K562 (cell line): Measurements from ENCODE around the gene RNF123. TPM values are rescaled to one million over a fixed set of nuclear protein-coding genes. Genes with fewer than 3 reads are reported as not detected.
A peak's percentile ranks its signal among the peaks of the same experiment; 100 is the strongest.

ENCODE experiments used
- ATAC-seq: fragments of 200-7000 bp; cut with Tn5 transposase; 3 replicates; pipeline ENCODE4 v1.9.1; 2020; ENCODE audit warnings: moderate library complexity
- BruUV-seq: library from RNA; stranded (reverse); fragments of 400-500 nt; replicated peaks from 2 replicates; lab custom pipeline; 2021; lab: Mats Ljungman, UMichigan
- CTCF ChIA-PET: fragments of 300-600 bp; formaldehyde crosslinking; extraction: SDS; loops from one replicate; lab custom pipeline; 2021; ENCODE audit warnings: low intra/inter-chr PET ratio; lab: Yijun Ruan, JAX
- POLR2A ChIA-PET: fragments of 300-600, 350-650 bp; sonication (Branson Sonifier 250); formaldehyde crosslinking; extraction: SDS; loops from one replicate; lab custom pipeline; 2021; ENCODE audit warnings: antibody characterized with exemption, inconsistent platforms; lab: Yijun Ruan, JAX
- DNase-seq, 4 experiments: peaks; one replicate each; pipeline versions ENCODE4 v3.0.0 to v3.0.0-alpha.2; 2011 to 2018; ENCODE audit warnings: low spot score in 3 of 4, mixed read lengths in 3 of 4; ENCODE audit errors: extremely low read depth in 1 of 4
- FAIRE-seq: peaks from 2 replicates; lab custom pipeline; 2011; peaks lifted over from hg19 to GRCh38; lab: Jason Lieb, UNC
- H2AFZ ChIP-seq: 2 replicates; pipeline ENCODE4 v1.6.0; 2011; ENCODE audit warnings: low read depth, low read length, control low read depth, inconsistent platforms
- H3K27ac ChIP-seq: fragments of 200-600 bp; 3 replicates; pipeline ENCODE4 v1.8.0; 2011; ENCODE audit warnings: low read depth, mild to moderate bottlenecking, control low read depth, inconsistent platforms, low read length, moderate library complexity, mixed read lengths; ENCODE audit errors: extremely low read depth
- H3K27me3 ChIP-seq, 2 experiments: fragments of 300-600 bp in 1 of 2; 2 replicates in 1 of 2; 3 replicates in 1 of 2; pipeline versions ENCODE4 v1.6.0 to v1.8.0; 2011; ENCODE audit warnings: inconsistent platforms in 2 of 2, low read length in 2 of 2, mild to moderate bottlenecking in 1 of 2, mixed read lengths in 1 of 2, moderate library complexity in 1 of 2; ENCODE audit not compliant: control insufficient read depth in 2 of 2, insufficient read depth in 2 of 2
- H3K36me3 ChIP-seq: fragments of 300-600 bp; 3 replicates; pipeline ENCODE4 v1.8.0; 2011; ENCODE audit warnings: mild to moderate bottlenecking, low read length, inconsistent platforms; ENCODE audit not compliant: control insufficient read depth, insufficient read depth
- H3K4me1 ChIP-seq, 2 experiments: fragments of 200-600 bp in 1 of 2; replicated peaks in 1 of 2; 2 replicates in 1 of 2; 3 replicates in 1 of 2; pipeline versions ENCODE4 v1.5.1 to v1.8.0; 2011; ENCODE audit warnings: inconsistent platforms in 2 of 2, low read length in 2 of 2, mild to moderate bottlenecking in 1 of 2, mixed read lengths in 1 of 2, moderate library complexity in 1 of 2; ENCODE audit not compliant: control insufficient read depth in 2 of 2, insufficient read depth in 2 of 2
- H3K4me2 ChIP-seq: 2 replicates; pipeline ENCODE4 v1.6.1; 2011; ENCODE audit warnings: low read length, control low read depth, inconsistent platforms, mixed read lengths; ENCODE audit not compliant: insufficient read depth
- H3K4me3 ChIP-seq: fragments of 200-600 bp; sonication (generic), shearing (Covaris generic); 2 replicates; pipeline ENCODE4 v1.5.1; 2016; ENCODE audit warnings: control low read depth, inconsistent platforms
- H3K79me2 ChIP-seq: fragments of 200-600 bp; 3 replicates; pipeline ENCODE4 v1.8.0; 2011; ENCODE audit warnings: low read length, inconsistent platforms; ENCODE audit not compliant: control insufficient read depth, insufficient read depth
- H3K9ac ChIP-seq, 2 experiments: 2 replicates each; pipeline versions ENCODE4 v1.6.0 to v1.6.1; 2011; ENCODE audit warnings: low read depth in 2 of 2, low read length in 2 of 2, control low read depth in 1 of 2, inconsistent platforms in 1 of 2, mild to moderate bottlenecking in 1 of 2, mixed read lengths in 1 of 2; ENCODE audit not compliant: insufficient read depth in 1 of 2
- H3K9me1 ChIP-seq: one replicate; pipeline ENCODE4 v1.6.0; 2011; ENCODE audit warnings: inconsistent platforms, mild to moderate bottlenecking, low read length, moderate library complexity; ENCODE audit not compliant: control insufficient read depth, insufficient read depth
- H3K9me3 ChIP-seq: replicated peaks from 2 replicates; pipeline ENCODE4 v1.5.1; 2011; ENCODE audit warnings: low read depth, low read length, inconsistent platforms; ENCODE audit not compliant: control insufficient read depth, insufficient read depth
- H4K20me1 ChIP-seq: replicated peaks from 2 replicates; pipeline ENCODE4 v1.6.1; 2011; ENCODE audit warnings: low read length, inconsistent platforms, mixed read lengths; ENCODE audit not compliant: control insufficient read depth, insufficient read depth
- POLR2A ChIP-seq: fragments of 450-650 bp; conservative IDR thresholded peaks from 2 replicates; pipeline ENCODE4 v1.6.1; 2016
- POLR2G ChIP-seq: fragments of 200-400 bp; formaldehyde crosslinking; IDR thresholded peaks from 2 replicates; pipeline ENCODE4 v1.6.1; 2017; ENCODE audit warnings: low read depth, mild to moderate bottlenecking, antibody characterized with exemption, low read length, moderate library complexity
- RBFOX2 ChIP-seq: fragments of 200-400 bp; formaldehyde crosslinking; IDR thresholded peaks from 2 replicates; pipeline ENCODE4 v1.6.1; 2017; ENCODE audit warnings: low read depth, mild to moderate bottlenecking, low read length, moderate library complexity
- ZC3H4 ChIP-seq: sonication (generic); formaldehyde crosslinking; IDR thresholded peaks from 2 replicates; pipeline ENCODE4 v1.9.0; 2021; ENCODE audit warnings: missing genetic modification reagents, borderline replicate concordance
- ZNF699 ChIP-seq: fragments of 250-450 bp; sonication (Bioruptor Pico); IDR thresholded peaks from 2 replicates; pipeline ENCODE4 v1.8.0; 2021; ENCODE audit warnings: mild to moderate bottlenecking, moderate library complexity; ENCODE audit not compliant: insufficient replicate concordance
- WGBS: fragments of 100-300 bp; shearing (Covaris generic); methylation state at CpG from one replicate; pipeline ENCODE4 v1.1.6; 2016; ENCODE audit warnings: low coverage, mixed read lengths; ENCODE audit not compliant: insufficient coverage; ENCODE audit errors: missing lambda C conversion rate; 5-methylcytosine and 5-hydroxymethylcytosine counted together
- in situ Hi-C: fragments of 300-500 bp; cut with MboI; formaldehyde crosslinking; loops from 4 replicates; pipeline ENCODE4 v1.15.0; 2018; ENCODE audit warnings: inconsistent platforms, mixed read lengths
- intact Hi-C: fragments of 100-400 bp; cut with micrococcal nuclease; formaldehyde crosslinking; loops from 2 replicates; pipeline ENCODE4 v1.14.2; 2022
- polyA plus RNA-seq, 8 experiments: library from polyadenylated mRNA; depleted of rRNA in 4 of 8; stranded (reverse) in 5 of 8; unstranded in 3 of 8; fragments of >200 nt; fragmentation: Nextera tagmentation in 2 of 8; fragmentation: Illumina TruSeq in 1 of 8; extraction: Ambion mirVana in 2 of 8; extraction: Trizol in 1 of 8; gene quantifications; 2 replicates each; pipeline versions ENCODE4 v1.2.1 to v1.2.3, GENCODE V29; 2011 to 2014; ENCODE audit warnings: inconsistent platforms in 1 of 8, missing spikeins in 1 of 8
- total RNA-seq, 7 experiments: library from RNA; depleted of rRNA in 6 of 7; stranded (reverse); fragments of >200 nt in 6 of 7; fragmentation: Illumina TruSeq in 2 of 7; extraction: Trizol in 2 of 7; gene quantifications; 2 replicates each; pipeline versions ENCODE4 v1.2.1 to v1.2.3, GENCODE V29; 2011 to 2021; ENCODE audit warnings: low replicate concordance in 1 of 7

The RNF123 gene
- total and polyA plus RNA-seq, 9 of the 15 experiments (the other 6 are each of a cell fraction or from before 2014, with no cell fraction given), result 8.7 to 53.1 (median 17.5) TPM

DNA sequence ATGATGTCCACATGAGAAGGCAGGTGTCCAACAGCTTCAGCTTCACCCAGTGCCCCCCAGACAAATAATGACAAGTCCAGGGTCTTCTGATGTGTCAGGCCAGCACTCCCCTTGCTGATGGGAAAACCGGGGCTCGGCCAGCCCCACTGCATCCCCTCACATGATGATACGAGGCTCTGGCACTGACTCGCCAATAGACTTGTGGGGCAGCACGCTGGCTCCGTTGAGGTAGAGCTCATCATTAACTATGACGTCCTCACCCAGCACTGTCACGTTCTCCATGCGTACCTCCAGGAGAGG lies 32.2 kb downstream of the RNF123 start:
- ATAC-seq, result no peak
- H3K9me3 ChIP-seq, result no peaks in the 10 kb centered on the region
- H3K9ac ChIP-seq, result no peak overlapping the region; a peak in 1 of 4 replicates
- intact Hi-C loops, result loop anchor here (5.0 kb wide), 1 partner anchor 116 kb away; no protein-coding TSS in a partner anchor
- POLR2A ChIA-PET, result interaction anchor here (0.7 kb wide), 1 partner anchor 14 kb away, joined by 3 read pairs; no protein-coding TSS in a partner anchor
- FAIRE-seq, result no peak
- H4K20me1 ChIP-seq, result 0 out of 2 replicates have a peak, but pooled peaks cover 3% of the 10 kb centered on the region
- peaks cover 12% of the 10 kb centered on the region for H3K79me2 ChIP-seq
- CTCF ChIA-PET, result no interaction called here
- H2AFZ ChIP-seq, result no peak overlapping the region
- H3K4me2 ChIP-seq, result no peak overlapping the region
- H3K4me3 ChIP-seq, result no peak overlapping the region
- H3K4me1 ChIP-seq, result peaks cover 2 to 41% of the 10 kb centered on the region in 2 experiments; a peak in 4 of 5 replicates
- BruUV-seq, result no TSS peak
- H3K36me3 ChIP-seq, result peaks cover 64% of the 10 kb centered on the region; the same call in 2 of the 3 replicates
- TF ChIP-seq POLR2A, result 0 out of 2 replicates have a peak, but pooled peaks have one; percentile 5
- no peak for TF ChIP-seq ZNF699
- TF ChIP-seq, all 486 proteins: peak for 1
- Histone ChIP-seq H3K9me1 (no peaks in the 10 kb centered on the region), H3K27me3 (no peaks in the 10 kb centered on the region), H3K27ac (no peak overlapping the region)
- in situ Hi-C loops, result no loop called here
- no peak for DNase-seq
- no CpG with 5 or more reads among the region's 9 CpGs for WGBS

DNA sequence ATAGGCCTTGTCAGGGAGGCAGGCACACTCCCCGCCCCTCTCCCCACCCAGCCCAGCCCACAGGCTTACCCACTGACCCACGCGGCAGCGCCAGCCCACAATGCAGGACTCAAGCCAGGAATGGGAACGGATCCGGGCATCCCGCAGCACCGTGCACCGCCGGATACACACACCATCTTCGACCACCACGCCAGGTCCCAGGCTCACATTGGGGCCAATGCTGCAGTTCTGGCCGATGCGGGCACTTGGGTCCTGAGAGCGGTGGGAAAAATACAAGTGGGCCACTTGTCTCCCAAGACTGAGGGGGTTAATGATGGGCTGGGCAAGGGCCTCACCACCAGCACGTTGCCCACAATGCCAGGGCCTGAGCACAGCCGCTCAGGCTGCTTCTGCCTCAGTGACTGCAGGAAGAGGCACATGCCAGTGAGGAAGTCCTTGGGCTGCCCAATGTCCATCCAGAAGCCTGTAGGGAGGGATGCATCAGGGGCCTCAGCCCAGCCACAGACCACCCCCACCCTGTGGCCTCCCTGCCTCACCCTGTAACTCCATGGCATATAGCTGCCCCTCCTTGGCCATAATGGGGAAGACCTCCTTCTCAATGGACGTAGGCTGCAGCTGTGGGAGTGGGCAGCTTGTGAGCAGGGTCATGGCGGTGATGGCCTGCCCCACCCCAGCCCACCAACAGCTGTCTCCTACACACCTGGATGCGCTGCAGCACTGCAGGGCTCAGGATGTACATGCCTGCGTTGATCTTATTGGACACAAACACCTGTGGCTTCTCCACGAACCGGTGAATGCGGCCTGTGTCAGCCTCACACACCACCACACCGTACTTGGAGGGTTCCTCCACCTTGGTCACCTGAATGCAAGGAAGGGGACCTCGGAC lies 32.8 kb downstream of the RNF123 start:
- no peaks in the 10 kb centered on the region for H3K27me3 ChIP-seq
- no peaks in the 10 kb centered on the region for H3K9me1 ChIP-seq
- in situ Hi-C loops, result no loop called here
- peaks cover 2 to 41% of the 10 kb centered on the region in 2 experiments; a peak in 4 of 5 replicates for H3K4me1 ChIP-seq
- H3K79me2 ChIP-seq, result peaks cover 12% of the 10 kb centered on the region
- H3K9me3 ChIP-seq, result no peaks in the 10 kb centered on the region
- H2AFZ ChIP-seq, result no peak overlapping the region
- H3K27ac ChIP-seq, result peak overlapping the region; percentile 90; the same call in 1 of the 3 replicates
- H3K4me3 ChIP-seq, result peak overlapping the region; percentile 99
- peaks cover 63% of the 10 kb centered on the region; the same call in 2 of the 3 replicates for H3K36me3 ChIP-seq
- peak overlapping the region; percentile 93; the same call in 1 of the 2 replicates for H3K4me2 ChIP-seq
- WGBS, result 93% methylated on average over 15 of the region's 26 CpGs
- POLR2A ChIA-PET, result no interaction called here
- H4K20me1 ChIP-seq, result 0 out of 2 replicates have a peak, but pooled peaks cover 3% of the 10 kb centered on the region
- DNase-seq (no peak), FAIRE-seq (no peak)
- H3K9ac ChIP-seq, result peak overlapping the region; percentile 95 to 100; a peak in 3 of 4 replicates
- no TSS peak for BruUV-seq
- TF ChIP-seq ZC3H4 (CRISPR knock-in tag) (no peak), RBFOX2 (peak; percentile 53; the same call in 1 of the 2 replicates), POLR2A (peak; percentile 27; the same call in 1 of the 2 replicates), POLR2G (peak; percentile 74; the same call in 1 of the 2 replicates)
- TF ChIP-seq, all 486 proteins: peak for 3
- intact Hi-C loops, result loop anchor here (5.0 kb wide), 1 partner anchor 115 kb away; no protein-coding TSS in a partner anchor
- no peak for ATAC-seq
- CTCF ChIA-PET, result no interaction called here
